Central memory CD8-positive, alpha-beta T cell (primary cell): ENCODE results near the gene STK38.
"Not testable (repeated sequence)": the region's sequence is repeated elsewhere in the genome, so short reads cannot be mapped to it uniquely, and the experiment has no call there.

ENCODE experiments used
- ATAC-seq: fragments of 150-1000 bp; cut with Tn5 transposase; replicated peaks from 2 replicates; pipeline ENCODE4 v1.10.0; 2022; ENCODE audit warnings: mild to moderate bottlenecking, moderate FRiP score, moderate number of reproducible peaks; ENCODE audit not compliant: poor library complexity, severe bottlenecking; ENCODE audit errors: extremely low read depth
- DNase-seq, 2 donors: peaks; one replicate each; pipeline ENCODE4 v3.0.0; 2021; ENCODE audit warnings: low spot score in 2 of 2
- H3K27ac Mint-ChIP-seq: one replicate; pipeline ENCODE4 v1.8.0; 2022; ENCODE audit warnings: low read depth, mild to moderate bottlenecking, moderate library complexity, mixed read lengths
- H3K27me3 Mint-ChIP-seq: one replicate; pipeline ENCODE4 v1.8.0; 2022; ENCODE audit warnings: mixed read lengths
- H3K36me3 Mint-ChIP-seq: one replicate; pipeline ENCODE4 v1.8.0; 2022; ENCODE audit warnings: mild to moderate bottlenecking, moderate library complexity, mixed read lengths; ENCODE audit not compliant: insufficient read depth
- H3K4me1 Mint-ChIP-seq: one replicate; pipeline ENCODE4 v1.8.0; 2022; ENCODE audit warnings: mixed read lengths
- H3K4me3 Mint-ChIP-seq: one replicate; pipeline ENCODE4 v1.8.0; 2022; ENCODE audit warnings: mild to moderate bottlenecking, moderate library complexity, mixed read lengths
- H3K9me3 Mint-ChIP-seq: one replicate; pipeline ENCODE4 v1.8.0; 2022; ENCODE audit warnings: mixed read lengths

The STK38 gene

DNA sequence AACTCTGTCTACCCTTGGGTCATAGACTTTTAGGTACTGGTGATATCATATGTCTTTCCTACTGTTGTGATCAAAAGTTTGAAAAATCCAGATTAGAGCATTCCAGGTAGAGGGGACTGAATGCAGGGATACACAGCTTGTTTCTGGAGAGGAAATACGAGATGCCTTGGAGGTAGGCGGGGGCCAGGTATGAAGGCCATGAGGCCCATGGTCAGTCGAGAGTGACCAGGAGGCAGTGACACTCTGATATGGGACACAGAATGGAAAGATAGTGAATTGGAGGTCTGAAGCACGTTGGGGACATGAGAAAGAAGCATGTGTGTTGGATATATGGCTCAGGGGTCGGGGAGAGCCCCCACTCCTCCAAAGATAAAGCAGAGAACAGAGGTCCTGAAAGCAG lies 30.8 kb upstream of the STK38 start:
- Mint-ChIP-seq H3K27me3 (no peaks in the 10 kb centered on the region), H3K9me3 (no peaks in the 10 kb centered on the region), H3K4me3 (no peak overlapping the region), H3K27ac (peak overlapping the region; percentile 61), H3K4me1 (peaks cover 4% of the 10 kb centered on the region), H3K36me3 (peaks cover 2% of the 10 kb centered on the region)
- DNase-seq (no peak), ATAC-seq (no peak)

DNA sequence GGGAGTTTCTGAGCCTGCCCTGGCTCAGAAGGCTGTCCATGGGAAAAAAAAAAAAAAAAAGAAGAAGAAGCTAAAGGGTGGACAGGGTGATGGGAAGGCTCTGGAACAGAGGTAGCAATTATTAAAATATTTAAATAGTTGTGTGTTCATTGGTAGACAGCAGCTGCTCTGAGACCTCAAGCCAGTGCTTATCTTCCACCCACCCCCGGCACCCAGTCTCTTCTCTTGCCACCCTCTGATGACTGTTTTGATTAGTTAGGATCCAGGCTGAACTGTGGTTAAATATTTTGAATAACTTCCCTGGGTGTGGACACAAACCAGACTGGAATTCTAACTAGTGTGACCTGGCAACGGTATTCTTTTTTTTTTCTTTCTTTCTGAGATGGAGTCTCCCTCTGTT lies 30.0 kb upstream of the STK38 start:
- ATAC-seq = no peak
- DNase-seq = no peak
- Mint-ChIP-seq H3K9me3 (no peaks in the 10 kb centered on the region), H3K36me3 (peaks cover 2% of the 10 kb centered on the region), H3K4me3 (no peak overlapping the region), H3K4me1 (peaks cover 4% of the 10 kb centered on the region), H3K27ac (no peak overlapping the region), H3K27me3 (no peaks in the 10 kb centered on the region)

DNA sequence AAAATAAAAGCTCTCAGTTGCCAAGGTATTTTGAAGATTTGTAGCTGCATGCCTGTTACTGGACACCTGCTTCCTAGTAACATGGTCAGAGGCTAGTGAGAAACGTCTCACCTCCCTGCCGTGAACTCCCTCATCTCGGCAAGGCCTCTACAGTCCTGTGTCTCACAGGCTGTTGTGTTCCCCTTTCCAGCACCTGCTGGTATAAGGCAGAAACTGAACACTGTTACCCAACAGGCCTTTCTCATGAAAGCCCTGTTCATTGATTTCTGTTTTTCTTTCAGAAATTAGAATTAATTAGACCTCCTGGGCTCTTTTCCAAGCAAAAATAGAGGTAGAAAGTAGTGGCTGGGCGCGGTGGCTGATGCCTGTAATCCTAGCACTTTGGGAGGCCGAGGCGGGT lies 29.3 kb upstream of the STK38 start:
- peaks cover 2% of the 10 kb centered on the region for H3K36me3 Mint-ChIP-seq
- H3K27ac Mint-ChIP-seq = no peak overlapping the region
- ATAC-seq (no peak), DNase-seq (no peak)
- H3K9me3 Mint-ChIP-seq = no peaks in the 10 kb centered on the region
- no peaks in the 10 kb centered on the region for H3K27me3 Mint-ChIP-seq
- H3K4me3 Mint-ChIP-seq = no peak overlapping the region
- H3K4me1 Mint-ChIP-seq = peaks cover 4% of the 10 kb centered on the region

DNA sequence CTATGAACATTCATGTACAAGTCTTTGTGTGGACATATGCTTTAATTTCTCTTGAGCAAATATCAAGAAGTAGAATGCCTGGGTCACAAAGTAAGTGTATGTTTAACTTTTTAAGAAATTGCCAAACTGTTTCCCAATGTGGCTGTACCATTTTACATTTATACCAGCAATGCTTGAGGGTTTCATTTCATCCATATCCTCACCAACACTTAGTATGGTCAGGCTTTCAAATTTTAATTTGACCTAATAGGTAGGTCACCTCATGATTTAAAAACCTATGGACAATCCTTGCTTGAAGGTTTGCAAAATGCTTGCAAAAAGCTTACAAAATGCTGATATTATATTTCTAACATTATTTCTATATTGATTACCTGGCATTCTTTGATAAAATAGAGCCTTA lies 27.4 kb upstream of the STK38 start:
- no peak for DNase-seq
- no peaks in the 10 kb centered on the region for H3K27me3 Mint-ChIP-seq
- peaks cover 4% of the 10 kb centered on the region for H3K4me1 Mint-ChIP-seq
- H3K9me3 Mint-ChIP-seq = no peaks in the 10 kb centered on the region
- ATAC-seq = no peak
- peaks cover 2% of the 10 kb centered on the region for H3K36me3 Mint-ChIP-seq
- no peak overlapping the region for H3K27ac Mint-ChIP-seq
- H3K4me3 Mint-ChIP-seq = no peak overlapping the region

DNA sequence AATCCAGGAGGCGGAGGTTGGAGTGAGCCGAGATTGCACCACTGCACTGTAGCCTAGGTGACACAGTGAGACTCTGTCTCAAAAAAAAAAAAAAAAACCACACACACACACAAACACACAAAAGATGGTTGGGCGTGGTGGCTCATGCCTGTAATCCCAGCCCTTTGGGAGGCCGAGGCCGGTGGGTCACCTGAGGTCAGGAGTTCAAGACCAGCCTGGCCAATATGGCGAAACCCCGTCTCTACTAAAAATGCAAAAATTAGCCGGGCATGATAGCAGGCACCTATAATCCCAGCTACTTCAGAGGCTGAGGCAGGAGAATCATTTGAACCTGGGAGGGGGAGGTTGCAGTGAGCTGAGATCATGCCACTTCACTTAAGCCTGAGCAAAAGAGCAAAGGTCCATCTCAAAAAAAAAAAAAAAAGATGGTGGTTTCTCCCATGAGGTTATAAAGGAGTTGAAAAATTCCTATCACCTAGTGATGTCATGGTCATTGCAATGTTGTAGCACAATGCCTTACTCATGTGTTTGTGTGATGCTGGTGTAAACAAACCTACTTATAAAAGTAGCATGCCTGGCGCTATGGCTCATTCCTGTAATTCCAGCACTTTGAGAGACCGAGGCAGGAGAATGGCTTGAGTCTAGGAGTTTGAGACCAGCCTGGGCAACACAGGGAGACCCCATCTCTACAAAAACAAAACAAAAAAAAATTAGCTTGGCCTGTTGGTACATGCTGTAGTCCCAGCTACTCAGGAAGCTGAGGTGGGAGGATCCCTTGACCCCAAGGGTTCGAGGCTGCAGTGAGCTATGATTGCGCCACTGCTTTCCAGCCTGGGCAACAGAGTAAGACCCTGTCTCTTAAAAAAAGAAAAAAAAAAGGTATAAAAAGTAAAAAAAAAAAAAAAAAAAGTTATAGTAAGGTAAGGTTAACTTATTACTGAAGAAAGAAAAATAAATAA lies 25.4 kb upstream of the STK38 start:
- H3K9me3 Mint-ChIP-seq, H3K27ac Mint-ChIP-seq, H3K4me1 Mint-ChIP-seq, H3K27me3 Mint-ChIP-seq, H3K36me3 Mint-ChIP-seq, DNase-seq, ATAC-seq, H3K4me3 Mint-ChIP-seq: not testable (repeated sequence)

DNA sequence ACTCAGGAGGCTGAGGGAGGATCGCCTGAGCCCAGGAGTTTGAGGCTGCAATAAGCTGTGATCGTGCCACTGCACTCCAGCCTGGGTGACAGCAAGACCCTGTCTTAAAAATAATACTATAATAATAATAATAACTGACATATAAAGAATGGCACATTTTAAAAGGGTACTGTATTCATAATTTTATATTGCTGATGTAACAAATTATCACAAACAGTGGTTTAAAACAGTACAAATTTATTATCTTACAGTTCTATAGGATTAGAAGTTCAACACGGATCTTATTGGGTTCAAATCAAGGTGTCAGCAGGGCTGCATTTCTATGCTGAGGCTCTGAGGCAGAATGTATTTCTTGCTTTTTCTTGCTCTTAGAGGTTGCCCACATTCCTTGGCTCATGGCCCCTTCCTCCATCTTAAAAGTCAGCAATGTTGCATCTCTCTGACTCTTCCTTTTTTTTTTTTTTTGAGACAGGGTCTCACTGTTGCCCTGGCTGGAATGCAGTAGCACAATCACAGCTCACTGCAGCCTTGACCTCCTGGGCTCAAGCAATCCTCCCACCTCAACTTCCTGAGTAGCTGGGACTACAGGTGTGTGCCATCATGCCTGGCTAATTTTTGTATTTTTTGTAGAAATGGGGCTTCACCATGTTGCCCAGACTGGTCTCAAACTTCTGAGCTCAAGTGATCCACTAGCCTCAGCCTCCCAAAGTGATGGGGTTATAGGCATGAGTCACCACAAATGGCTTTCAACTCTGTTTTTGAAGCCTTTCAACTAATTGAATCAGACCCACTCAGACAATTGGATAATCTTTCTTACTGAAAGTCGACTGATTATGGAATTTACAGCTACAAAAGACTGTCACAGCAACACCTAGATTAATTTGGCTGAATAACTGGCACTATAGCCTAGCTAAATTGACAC lies 24.1 kb upstream of the STK38 start:
- Mint-ChIP-seq H3K36me3 (peaks cover 2% of the 10 kb centered on the region), H3K27me3 (no peaks in the 10 kb centered on the region)
- no peak for ATAC-seq

DNA sequence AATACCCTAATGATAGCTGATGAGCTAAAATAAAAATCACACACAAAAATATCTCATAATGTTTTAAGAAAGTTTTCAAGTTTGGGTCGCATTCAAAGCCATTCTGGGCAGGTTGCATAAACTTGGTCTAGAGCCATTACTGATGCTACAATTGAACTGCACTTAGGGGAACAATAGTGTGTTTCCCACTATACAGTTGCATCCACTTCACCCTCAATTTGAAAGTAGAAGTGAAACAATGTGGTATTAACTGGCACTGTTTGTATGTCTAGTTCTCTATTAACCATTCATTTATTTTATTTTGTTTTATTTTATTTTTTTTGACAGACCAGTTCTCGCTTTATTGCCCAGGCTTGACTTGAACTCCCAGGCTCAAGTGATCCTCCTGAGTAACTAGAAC lies 23.0 kb upstream of the STK38 start:
- Mint-ChIP-seq H3K4me3 (no peak overlapping the region), H3K9me3 (no peaks in the 10 kb centered on the region), H3K27me3 (no peaks in the 10 kb centered on the region), H3K36me3 (peaks cover 2% of the 10 kb centered on the region), H3K4me1 (no peaks in the 10 kb centered on the region), H3K27ac (no peak overlapping the region)
- DNase-seq = no peak
- no peak for ATAC-seq

More for the DNA sequence above, 24.1 kb upstream of the STK38 start:
- no peak for DNase-seq
- Mint-ChIP-seq H3K4me3 (no peak overlapping the region), H3K27ac (no peak overlapping the region), H3K4me1 (no peaks in the 10 kb centered on the region), H3K9me3 (no peaks in the 10 kb centered on the region)

DNA sequence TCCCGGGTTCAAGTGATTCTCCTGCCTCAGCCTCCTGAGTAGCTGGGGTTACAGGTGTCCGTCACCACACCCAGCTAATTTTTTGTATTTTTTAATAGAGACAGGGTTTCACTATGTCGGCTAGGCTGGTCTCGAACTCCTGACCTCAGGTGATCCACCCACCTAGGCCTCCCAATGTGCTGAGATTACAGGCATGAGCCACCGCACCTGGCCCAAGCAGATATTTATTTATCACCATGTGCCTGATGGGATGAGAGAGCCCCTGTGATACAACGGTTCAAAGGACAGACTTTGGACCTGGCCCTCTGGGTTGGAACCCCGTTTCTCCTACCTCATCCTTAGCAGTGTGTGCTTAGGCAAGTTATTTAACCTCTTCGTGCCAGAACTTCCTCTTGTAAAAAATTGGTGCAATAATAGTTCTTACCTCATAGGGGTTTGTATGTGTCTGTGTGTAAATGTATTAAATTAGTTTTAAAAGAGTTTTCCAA lies 19.2 kb upstream of the STK38 start:
- Mint-ChIP-seq H3K27ac (no peak overlapping the region), H3K36me3 (no peaks in the 10 kb centered on the region), H3K9me3 (no peaks in the 10 kb centered on the region), H3K4me3 (no peak overlapping the region), H3K4me1 (no peaks in the 10 kb centered on the region), H3K27me3 (peaks cover 13% of the 10 kb centered on the region)
- ATAC-seq (no peak), DNase-seq (no peak)

DNA sequence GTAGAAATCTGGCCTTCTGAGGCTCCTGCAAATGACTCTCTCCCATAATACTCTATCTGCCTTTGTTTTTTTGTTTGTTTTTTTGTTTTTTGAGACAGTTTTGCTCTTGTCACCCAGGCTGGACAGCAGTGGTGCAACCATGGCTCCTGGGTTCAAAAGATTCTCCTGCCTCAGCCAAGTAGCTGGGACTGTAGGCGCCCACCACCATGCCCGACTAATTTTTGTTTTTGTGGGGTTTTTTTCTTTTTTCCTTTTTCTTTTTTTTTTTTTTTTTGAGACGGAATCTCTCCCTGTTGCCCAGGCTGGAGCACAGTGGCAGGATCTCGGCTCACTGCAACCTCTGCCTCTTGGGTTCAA lies 16.6 kb upstream of the STK38 start:
- H3K9me3 Mint-ChIP-seq = no peaks in the 10 kb centered on the region
- no peak overlapping the region for H3K27ac Mint-ChIP-seq
- no peak for ATAC-seq
- H3K27me3 Mint-ChIP-seq = peaks cover 22% of the 10 kb centered on the region
- DNase-seq = no peak
- peaks cover 5% of the 10 kb centered on the region for H3K4me1 Mint-ChIP-seq
- H3K4me3 Mint-ChIP-seq = no peak overlapping the region
- no peaks in the 10 kb centered on the region for H3K36me3 Mint-ChIP-seq

DNA sequence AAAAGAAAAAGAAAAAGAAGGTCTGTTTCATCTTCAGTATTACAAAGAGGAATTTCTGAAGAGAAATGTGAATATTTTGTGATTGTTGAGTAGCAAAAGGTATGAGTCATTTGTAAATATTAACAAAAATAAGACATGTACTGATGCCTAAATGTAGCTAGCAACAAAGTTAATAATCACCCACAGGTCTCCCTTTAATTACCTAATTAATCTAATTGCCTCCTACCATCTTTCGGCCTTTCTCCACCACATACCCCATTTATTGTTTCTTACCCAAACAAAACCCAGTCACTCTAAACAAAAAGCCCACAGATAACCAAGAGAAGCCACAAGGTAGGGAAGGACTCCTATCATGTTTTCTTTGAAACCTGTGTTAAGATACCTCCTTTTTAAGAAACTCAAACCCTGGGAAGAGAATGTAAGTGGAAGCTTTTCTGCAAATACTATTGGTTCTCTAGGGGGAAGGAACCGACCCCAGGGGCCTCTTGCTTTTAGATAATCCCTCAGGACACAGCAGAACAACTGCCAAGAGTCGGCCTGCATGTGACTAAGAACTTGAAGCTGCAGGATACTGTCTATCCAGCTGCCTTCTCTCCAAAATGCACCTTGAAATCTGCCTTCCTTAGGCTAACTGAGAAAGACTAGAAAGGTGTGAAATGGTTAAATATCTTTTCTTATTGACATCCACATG lies 16.1 kb upstream of the STK38 start:
- peaks cover 22% of the 10 kb centered on the region for H3K27me3 Mint-ChIP-seq
- H3K27ac Mint-ChIP-seq = no peak overlapping the region
- no peaks in the 10 kb centered on the region for H3K9me3 Mint-ChIP-seq
- no peak for ATAC-seq
- H3K36me3 Mint-ChIP-seq = no peaks in the 10 kb centered on the region
- H3K4me1 Mint-ChIP-seq = peaks cover 5% of the 10 kb centered on the region
- no peak for DNase-seq
- no peak overlapping the region for H3K4me3 Mint-ChIP-seq

DNA sequence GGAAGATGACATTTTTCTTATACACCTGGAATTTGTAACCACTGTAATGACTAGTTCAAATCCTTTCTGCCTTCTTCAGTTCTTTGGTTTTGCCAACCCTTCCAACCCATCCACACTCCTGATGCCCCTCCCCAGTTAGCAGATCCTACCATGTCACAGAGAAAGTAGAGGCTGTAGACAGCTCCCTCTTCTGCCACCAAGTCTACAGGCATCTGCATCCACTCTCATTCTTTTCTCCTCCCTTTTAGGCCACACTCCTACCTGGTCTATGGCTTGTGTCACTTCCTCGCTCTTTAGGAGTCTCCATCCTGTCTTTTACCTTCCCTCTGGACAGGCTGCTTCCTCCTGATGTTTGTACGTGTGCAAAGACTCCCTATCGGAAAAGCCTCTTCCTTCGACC lies 13.5 kb upstream of the STK38 start:
- H3K36me3 Mint-ChIP-seq = no peaks in the 10 kb centered on the region
- H3K27me3 Mint-ChIP-seq = peaks cover 22% of the 10 kb centered on the region

DNA sequence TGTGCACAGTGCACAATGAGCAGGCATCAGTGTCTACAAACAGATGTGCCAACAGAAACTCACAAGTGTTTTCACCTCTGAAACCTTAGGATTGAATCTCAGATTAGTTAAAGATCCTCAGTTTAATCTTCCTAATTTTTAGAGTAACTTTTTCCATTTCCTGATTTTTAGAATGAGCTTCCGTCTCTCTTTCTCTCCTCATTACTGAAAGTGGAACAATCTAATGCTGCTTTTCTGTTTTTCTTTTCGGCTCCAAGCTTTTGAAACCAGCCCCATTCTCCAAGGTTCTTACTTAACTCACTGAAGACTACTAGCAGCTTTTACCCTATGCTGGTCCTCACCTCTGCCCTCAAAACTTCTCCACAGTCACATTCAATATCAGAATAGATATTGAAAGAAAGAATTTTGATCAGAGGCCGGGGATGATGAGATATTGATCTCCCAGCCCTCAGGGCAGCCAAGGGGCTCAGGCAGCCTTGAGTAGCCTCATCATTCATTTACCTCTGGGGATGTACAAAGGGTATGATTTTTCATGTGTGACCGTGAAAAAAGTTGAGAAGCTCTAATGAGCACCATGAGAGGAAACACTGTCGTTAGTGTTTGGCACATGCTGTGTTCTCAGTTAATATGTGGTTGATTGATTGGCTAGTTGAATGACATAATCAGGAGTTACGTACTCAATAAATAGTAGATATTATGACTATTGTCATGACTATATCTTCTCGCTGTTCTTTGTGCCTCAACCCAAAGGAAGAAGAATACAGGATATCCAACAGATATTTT lies 11.9 kb upstream of the STK38 start:
- Mint-ChIP-seq H3K27me3 (peaks cover 22% of the 10 kb centered on the region), H3K4me3 (no peak overlapping the region), H3K36me3 (no peaks in the 10 kb centered on the region), H3K4me1 (peaks cover 5% of the 10 kb centered on the region), H3K27ac (no peak overlapping the region), H3K9me3 (no peaks in the 10 kb centered on the region)
- no peak for DNase-seq
- no peak for ATAC-seq

More for the DNA sequence above, 13.5 kb upstream of the STK38 start:
- Mint-ChIP-seq H3K9me3 (no peaks in the 10 kb centered on the region), H3K4me3 (no peak overlapping the region), H3K4me1 (peaks cover 5% of the 10 kb centered on the region), H3K27ac (no peak overlapping the region)
- DNase-seq = no peak
- no peak for ATAC-seq
